GM18502 (cell line): ENCODE results near the gene CHCHD10.

Experiments
- ATAC-seq: cut with Tn5 transposase; IDR thresholded peaks from one replicate; pipeline ENCODE4 v1.9.1; 2021; ENCODE audit warnings: mild to moderate bottlenecking; ENCODE audit not compliant: unreplicated experiment, poor library complexity

CHCHD10 gene

DNA sequence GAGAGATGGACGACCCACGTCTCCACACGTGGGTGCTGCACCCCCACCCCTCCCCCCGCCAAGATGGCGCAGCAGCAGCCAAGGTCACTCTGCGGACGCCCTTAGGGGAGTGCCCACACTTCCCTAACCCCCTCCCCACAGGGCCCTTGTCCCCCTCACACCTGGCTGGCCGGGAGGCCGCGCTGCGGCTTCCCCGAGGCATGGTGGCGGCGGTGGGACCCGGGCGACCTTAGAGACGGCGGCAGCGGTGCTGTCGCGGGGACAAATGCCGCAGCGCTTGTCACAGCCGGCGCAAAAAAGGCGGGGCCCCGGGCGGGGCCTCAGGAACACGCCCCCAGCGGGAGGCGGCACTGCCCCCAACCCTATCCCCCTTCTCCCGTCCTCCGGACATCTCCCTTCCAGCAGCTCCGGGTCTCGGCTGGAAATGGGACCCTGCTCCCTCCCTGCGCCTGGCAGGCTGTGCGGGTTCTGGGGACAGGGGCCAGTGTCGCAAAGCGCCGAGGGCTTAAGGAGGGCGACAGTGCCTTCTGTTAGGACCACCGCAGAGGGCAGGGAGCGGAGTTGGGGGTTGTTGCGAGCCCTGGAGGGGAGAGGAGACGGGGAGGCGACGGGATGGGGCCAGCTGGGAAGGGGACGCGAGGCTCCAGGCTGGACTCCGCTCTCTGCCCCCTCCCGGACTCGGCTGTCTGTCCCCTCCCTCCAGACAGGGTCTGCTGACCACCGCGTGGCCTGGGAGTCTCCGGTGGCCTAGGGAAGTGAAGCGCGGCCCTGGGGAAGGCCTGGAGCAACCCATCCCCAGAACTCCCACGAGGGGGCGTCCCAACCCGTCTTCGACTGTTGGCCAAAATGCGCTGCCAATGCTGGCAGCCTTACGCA, at the start of gene CHCHD10:
CHCHD10 (minus strand) TSS at position 300 of the 876 bp plus-strand sequence; CDS start at position 202, 98 bp downstream.
- ATAC-seq: peak; percentile 46

DNA sequence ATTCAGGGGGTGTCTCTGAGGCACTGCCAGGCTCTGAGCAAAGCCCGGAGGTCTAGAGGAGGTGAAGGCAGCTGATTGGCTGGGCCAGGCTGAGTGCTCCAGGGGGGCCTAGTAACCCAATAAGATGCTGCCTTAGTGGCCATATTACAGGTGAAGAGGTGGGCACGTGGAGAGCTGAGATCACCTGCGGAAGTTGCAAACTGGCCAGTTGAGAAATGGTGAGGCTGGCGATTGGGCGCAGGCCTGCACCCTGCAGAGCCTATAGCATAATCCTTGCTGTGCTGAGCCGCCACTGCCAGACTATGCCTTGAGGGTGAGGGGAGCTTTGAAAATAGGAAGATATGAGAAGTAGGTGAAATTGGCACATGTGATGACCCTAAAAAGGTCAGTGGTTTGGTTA, 49.4 kb upstream of the CHCHD10 start:
- ATAC-seq: no peak

DNA sequence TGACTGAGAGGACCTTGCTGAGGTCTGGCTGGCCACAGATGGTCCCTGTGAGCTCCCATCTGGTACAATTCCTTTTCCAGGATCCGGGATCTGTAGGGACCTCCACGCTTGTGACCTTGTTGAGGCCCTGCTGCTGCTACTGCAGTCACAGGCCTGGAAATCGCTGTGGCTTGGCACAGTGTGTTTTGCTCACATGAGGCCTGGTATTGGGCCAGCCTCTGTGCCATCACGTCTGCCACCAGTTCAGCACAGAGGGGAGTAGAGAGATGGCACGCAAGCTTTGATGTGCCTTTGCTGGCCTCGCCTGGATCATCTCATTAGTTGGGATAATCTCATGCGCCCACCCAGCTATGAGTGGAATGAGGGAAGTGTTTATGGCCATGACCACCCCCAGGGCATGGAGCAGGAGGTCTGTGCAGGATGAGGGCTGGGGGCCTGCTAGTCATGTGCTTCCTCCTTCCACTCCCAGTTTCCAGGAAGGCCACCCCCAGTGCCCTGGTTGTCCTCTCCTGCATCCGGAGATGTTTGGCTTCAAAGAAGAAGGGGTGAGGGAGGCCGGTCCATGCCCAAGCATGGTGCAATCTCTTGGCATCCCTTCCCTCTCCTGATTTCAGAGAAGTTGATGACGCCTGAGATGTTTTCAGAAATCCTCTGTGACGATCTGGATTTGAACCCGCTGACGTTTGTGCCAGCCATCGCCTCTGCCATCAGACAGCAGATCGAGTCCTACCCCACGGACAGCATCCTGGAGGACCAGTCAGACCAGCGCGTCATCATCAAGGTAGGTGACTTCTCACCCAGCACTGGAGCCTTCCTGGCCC, 48.6 kb upstream of the CHCHD10 start:
- no peak for ATAC-seq

DNA sequence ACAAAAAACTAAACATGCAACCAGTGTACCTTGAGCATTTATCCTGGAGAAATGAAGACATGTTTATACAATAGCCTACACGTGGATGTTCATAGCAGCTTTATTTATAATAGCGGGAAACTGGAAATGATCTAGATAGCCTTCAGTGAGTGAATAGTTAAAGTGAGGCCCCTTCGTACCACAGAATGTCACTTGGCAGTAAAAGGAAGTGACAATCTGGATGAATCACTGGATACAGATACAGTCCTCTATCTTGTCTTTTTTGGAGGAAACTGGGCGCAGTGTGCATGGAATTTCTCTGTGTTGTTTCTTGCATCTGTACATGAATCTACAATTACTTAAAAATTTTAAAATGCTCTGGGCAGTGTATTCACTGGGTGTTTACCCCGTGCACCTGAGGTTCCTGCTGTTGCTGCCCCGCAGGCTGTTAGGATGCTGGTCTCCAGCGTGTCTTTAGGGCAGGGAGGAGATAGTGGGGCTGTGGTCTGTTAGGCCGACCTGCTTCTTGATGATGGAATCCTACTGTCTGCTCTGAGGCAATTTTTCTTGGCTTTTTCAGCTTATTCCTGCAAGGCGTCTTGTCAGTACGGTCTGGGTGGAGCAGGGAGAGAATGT, 47.9 kb upstream of the CHCHD10 start:
- no peak for ATAC-seq

DNA sequence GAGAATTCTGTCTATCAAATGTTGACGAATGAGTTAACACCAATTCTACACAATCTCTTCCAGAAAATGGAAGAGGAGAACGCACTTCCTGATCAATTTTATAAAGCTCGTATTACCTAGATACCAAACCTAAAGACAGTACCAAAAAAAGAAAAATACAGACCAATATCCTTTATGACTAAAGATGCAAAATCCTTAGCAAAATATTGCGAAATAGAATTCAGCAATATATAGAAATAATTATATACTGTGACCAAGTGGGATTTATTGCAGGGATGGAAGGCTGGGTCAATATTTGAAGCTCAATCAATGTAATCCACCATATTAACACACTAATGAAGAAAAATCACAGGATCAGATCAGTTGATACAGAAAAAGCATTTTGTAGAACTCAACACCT, 44.6 kb upstream of the CHCHD10 start:
- no peak for ATAC-seq

DNA sequence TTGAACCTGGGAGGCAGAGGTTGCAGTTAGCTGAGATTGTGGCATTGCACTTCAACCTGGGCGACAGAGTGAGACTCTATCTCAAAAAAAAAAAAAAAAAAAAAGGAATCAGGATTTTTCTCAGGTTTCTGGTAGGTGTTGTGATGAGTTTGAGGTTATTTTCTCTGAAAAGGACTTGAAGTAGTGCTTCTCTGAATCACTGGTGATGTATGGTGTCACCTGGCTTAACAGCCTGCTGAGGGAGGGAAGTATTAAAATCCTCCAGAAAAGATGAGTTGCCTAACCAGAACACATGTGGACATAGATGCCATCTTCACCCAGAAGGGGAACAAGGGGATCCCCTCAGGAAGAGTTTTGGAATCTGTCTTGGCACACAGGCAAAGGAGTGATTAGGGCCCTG, 39.1 kb upstream of the CHCHD10 start:
- no peak for ATAC-seq

DNA sequence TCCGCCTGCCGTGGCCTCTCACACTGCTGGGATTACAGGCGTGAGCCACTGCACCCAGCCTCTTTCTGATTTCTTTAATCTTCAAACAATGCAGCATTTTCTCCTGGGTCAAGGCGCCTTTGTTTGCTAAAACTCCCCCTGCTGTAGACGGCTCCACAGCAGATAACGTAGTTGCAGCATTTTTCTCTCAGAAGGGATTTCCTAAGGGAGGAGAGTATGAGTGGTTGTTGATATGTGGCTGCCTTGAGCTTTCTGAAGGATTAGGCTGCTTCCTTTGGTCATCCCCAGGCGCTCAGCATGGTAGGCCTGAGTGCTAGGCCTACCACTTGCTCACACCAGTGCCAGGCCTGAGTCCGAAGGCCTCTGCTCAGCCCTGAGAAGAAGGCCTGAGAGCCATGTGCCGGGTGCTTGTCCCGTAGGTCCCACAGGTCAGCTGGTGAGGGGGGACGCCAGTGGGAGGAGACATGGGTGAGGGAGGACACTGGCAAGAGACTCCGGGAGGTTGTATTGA, 37.1 kb upstream of the CHCHD10 start:
- no peak for ATAC-seq

DNA sequence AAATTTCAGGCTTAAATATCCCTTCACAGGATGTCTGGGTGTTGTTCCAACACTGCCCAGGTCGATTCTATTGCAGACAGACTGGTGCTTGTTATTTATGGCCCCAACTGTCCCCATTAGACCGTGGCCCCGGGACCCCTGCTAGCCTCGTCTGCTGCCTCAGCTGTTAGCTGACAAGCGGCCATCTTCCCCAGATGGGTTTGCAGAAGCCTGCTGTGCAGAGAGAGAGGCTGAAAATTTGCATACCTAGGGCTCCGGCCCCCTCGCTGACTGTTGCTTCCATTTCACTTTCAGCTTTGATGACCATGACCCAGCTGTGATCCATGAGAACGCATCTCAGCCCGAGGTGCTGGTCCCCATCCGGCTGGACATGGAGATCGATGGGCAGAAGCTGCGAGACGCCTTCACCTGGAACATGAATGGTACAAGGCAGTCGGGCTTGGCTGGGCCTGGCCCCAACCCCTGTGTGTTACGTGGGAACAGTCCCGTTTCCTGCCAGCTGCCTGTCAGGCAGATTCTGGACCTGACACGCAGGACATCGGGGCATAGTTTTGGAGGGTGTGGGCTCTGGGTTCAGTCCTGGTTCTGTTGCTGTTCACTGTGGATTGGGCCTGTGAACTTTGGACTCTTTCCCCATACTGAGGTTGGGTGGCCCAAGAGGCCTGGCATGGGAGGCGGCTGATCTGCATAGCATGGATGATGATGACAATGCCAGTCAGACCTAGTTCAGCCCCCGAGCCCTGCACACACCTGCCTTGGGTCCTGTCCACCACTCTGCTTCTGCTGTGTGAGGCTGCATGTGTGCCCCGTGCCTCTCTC, 35.4 kb upstream of the CHCHD10 start:
- ATAC-seq: no peak

DNA sequence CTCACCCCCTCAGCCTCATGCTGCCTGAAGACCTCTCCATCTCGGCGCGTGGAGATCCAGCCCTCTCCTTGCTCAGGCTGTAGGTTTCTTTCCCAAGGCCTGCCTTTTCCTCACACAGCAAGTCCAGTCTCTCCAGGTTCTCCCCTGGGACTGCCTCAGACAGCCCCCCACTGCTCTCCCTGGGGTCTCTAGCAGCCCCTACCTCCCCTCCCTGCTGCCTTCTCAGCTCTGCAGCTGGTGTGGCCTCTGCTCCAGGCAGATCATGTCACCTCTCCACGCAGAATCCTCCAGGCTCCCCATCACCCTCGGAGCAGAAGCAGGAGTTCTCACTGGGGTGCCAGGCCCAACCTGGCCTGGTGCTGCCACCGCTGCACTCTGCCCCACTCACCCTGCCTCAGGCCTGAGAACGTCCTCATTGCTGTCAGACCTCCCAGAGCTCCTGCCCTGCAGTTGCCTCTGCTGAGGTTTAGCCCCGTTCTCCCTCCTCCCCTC, 34.2 kb upstream of the CHCHD10 start:
- ATAC-seq: no peak

DNA sequence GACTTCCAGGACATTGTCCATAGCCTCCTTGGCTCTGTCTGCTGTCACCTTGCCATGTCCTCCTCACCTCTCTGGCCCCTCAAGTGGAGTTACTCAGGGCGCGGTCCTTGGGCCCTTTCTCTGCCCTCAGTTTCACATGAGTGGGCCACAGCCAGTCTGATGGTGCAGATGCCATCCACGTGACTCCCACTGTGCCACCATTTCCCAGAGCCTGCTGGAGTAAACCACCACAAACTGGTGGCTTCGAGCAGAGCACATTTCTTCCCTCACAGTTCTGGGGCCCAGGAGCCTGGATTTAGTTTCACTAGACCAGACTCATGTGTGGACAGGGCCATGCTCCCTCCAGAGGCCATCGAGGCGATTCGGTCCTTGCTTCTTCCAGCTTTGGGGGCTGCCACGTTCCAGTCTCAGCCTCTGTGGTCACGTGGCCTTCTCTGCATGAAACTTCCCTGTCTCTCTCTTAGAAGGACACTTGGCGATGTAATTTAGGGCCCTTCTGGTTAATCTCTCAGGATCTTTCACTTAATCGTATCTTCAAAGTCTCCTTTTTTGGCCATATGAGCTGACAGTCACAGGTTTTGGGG, 33.6 kb upstream of the CHCHD10 start:
- no peak for ATAC-seq

DNA sequence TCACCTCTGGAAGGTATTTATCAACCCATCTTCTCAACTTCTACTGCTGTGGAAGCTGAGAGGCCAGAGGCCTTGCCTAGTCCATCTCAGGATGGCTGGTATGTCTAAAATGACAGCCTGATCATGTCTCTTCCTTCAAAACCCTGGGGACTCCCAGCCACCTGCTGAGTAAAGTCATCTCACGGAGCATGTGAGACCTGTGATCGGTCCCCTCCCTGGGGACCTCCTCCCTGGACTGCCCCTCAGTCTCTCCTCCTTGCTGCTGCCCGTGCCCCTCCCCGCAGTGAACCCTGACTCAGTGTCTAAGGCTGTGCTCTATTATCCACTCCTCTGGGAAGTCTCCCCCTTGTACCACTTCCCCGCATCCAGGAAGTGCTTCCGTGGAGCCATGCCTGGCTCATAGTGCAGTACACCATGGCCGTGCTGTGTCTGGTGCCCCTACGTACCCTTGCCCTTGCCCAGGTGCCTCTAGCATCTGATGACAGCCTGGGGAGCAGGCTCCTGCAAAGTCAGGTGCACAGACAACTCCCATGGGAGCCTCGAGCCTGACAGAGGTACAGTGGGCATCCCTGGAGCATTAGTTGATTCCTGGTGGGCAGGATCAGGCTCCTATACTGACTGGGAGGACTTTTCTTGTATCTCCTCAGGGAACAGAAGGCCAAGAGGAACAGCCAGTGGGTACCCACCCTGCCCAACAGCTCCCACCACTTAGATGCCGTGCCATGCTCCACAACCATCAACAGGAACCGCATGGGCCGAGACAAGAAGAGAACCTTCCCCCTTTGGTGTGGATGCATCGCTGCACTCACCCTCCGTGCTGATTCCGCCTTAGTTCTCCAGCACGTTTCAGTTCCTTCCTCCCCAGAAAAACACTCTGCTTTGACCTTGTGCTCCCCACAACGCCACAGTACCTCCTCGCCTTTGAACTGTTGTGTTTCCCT, 32.8 kb upstream of the CHCHD10 start:
- peak; percentile 61 for ATAC-seq

DNA sequence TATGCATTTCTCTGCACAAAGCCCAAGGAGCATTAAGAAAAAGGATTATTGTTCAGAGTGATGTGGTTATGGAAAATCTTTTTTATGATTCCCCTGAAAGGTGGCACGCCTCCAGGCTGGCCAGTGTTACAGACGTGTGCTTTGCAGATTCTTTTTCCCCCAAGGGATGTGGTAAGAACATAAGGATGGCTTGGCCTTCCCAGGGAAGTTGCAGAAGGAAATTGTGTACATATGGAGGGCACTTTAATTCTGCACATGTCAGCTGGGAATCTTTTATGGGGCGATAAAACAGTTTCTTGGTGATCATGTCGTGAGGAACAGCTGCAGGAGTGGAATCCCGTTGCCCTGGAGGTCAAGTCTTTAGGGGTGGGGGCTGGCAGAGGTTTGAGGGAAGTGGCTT, 28.7 kb upstream of the CHCHD10 start:
- ATAC-seq: no peak

DNA sequence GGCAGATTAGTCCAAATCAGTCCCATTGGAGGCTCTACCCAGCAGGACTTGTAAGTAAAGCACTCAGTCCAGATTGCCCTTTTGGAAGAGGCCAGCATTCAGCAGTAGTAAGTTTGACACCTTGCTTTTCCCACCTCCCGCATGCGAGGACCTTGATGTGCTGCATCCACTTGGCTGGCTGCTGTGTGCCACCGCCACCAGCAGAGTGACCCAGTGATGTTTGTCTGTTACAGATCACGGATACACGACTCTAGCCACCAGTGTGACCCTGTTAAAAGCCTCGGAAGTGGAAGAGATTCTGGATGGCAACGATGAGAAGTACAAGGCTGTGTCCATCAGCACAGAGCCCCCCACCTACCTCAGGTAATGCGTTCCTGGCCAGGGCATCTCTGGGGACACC, 25.6 kb upstream of the CHCHD10 start:
- no peak for ATAC-seq

DNA sequence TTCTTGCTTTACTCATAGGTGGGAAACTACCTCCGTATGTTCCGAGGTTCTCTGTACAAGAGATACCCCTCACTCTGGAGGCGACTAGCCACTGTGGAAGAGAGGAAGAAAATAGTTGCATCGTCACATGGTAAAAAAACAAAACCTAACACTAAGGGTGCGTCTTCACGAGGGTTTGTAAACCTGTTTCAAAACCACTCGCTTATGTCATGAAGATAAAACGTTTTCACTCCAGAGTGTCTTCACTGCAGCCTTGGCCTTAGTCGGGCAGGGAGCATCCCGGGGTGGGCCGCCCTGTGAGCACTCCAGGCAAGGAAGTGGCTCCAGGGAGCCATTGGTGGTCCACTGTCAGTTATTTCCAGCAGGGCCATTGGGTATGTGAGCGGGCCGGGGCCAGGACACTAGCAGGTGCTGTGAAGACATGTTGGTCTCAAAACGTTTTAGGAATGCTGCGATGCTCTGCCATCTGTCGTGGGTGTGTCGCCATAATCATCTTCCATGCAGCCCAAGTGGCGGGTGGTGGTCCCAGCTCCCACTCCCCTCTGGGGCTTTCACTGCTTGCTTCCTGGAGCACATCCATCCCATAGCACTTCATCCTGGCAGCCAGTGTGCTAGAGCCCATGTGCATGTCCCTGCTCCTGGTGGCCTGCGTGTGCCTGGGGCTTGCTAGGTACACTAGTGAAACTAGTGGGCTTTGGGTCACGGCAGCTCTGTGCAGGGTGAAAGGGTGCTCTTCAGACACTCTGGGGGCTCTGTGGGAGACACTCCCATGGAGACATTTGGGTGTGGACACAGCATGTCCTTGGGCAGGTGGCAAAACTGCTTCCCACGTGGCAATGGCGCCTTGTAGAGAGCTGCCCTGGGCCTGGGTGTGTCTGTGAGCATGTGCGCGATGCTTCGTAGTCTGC, 24.2 kb upstream of the CHCHD10 start:
- no peak for ATAC-seq

DNA sequence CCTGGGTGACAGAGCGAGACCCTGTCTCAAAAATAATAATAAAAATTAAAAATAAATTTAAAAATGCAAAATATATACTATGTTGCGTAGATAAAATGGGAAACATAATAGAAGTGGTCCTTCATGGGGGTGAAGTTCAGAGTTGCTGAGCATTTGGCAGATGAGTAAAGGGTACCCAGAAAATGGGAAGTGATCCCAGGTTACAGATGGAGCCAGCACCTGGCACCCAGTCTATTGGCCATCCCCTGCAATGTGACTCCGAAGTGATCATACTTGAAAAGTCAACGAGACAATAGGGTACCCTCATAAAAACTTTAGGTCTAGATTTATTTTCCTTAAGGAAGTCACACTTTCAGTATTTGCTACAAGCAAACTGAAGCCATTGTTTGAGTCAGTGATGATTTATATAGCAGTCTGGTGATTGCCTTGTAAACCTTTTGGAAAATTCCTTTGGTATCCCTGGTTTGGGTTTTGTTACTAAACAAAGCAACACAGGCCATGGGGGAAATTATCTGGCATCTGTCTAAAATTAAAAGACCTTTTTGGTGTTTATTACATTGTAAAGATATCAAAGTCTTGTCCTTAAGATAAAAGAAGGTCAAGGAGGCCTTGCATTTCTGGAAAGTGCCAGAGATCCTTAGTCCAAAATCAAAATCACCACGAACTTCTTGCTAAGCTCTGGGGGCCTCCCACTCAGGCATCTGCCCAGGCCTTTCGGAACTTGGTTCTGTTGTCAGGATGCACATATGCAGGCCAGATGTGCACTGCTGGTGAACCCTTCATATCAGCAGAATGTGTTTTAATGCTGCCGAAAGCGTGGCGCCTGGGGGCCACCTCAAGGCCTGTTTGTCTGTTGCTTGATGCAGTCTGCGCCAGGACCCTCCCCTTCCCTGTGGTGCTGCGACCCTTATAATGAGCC, 23.3 kb upstream of the CHCHD10 start:
- ATAC-seq: no peak

DNA sequence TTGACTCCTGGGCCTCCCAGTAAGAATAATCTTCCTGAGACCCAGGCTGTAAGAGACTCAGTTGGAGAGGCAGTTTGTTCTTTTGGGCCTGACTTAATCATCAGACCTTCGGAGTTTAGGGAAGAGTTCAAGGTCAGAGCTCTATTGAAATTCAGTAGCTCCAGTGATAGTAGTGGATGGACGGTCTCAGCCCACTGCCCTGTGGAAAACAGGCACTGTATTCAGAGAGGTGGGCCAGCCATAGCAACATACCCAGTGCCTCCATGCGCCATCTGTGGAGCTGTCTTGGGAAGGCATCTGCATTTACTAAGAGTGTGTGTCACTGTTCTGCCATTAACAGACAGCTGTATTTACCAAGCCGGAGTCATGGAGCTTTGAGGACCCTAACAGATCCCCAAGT, 21.9 kb upstream of the CHCHD10 start:
- ATAC-seq: no peak
